GM21723 (cell line): ENCODE data around the gene PCSK1.
"Not testable (repeated sequence)": the region's sequence is repeated elsewhere in the genome, so short reads cannot be mapped to it uniquely, and the experiment has no call there.

ENCODE experiments used
- ATAC-seq: cut with Tn5 transposase; IDR thresholded peaks from one replicate; pipeline ENCODE4 v1.9.1; 2021; ENCODE audit warnings: mild to moderate bottlenecking, moderate library complexity; ENCODE audit not compliant: unreplicated experiment

Gene PCSK1

GRCh38 chr5:96427824-96428223 lies 5.2 kb downstream of the PCSK1 start:
- no peak for ATAC-seq

GRCh38 chr5:96426831-96427230 lies 6.2 kb downstream of the PCSK1 start:
- ATAC-seq = no peak

GRCh38 chr5:96425443-96425842 lies 7.6 kb downstream of the PCSK1 start:
- ATAC-seq = no peak

GRCh38 chr5:96415897-96416296 lies 17.2 kb downstream of the PCSK1 start:
- no peak for ATAC-seq

GRCh38 chr5:96412868-96413449 lies 20.1 kb downstream of the PCSK1 start:
- ATAC-seq = no peak

GRCh38 chr5:96410013-96410412 lies 23.0 kb downstream of the PCSK1 start:
- no peak for ATAC-seq

GRCh38 chr5:96408841-96409538 lies 24.1 kb downstream of the PCSK1 start:
- ATAC-seq = no peak

GRCh38 chr5:96408210-96408777 lies 24.8 kb downstream of the PCSK1 start:
- ATAC-seq = no peak

GRCh38 chr5:96407436-96407835 lies 25.6 kb downstream of the PCSK1 start:
- no peak for ATAC-seq

- ATAC-seq = no peak
Observed at GRCh38 chr5:96404191-96404867, 28.7 kb downstream of the PCSK1 start.

GRCh38 chr5:96402500-96402899 lies 30.5 kb downstream of the PCSK1 start:
- ATAC-seq = no peak

GRCh38 chr5:96396878-96397277 lies 36.2 kb downstream of the PCSK1 start:
- ATAC-seq = no peak

GRCh38 chr5:96395295-96395694 lies 37.8 kb downstream of the PCSK1 start:
- ATAC-seq = not testable (repeated sequence)

- no peak for ATAC-seq
Observed at GRCh38 chr5:96391921-96392320, 41.1 kb downstream of the PCSK1 start.

GRCh38 chr5:96388176-96388575 lies 44.9 kb downstream of the PCSK1 start:
- no peak for ATAC-seq

GRCh38 chr5:96387616-96388015 lies 45.4 kb downstream of the PCSK1 start:
- ATAC-seq = no peak

GRCh38 chr5:96385538-96385937 lies 47.5 kb downstream of the PCSK1 start:
- no peak for ATAC-seq

GRCh38 chr5:96384353-96384752 lies 48.7 kb downstream of the PCSK1 start:
- no peak for ATAC-seq

GRCh38 chr5:96381526-96381925 lies 51.5 kb downstream of the PCSK1 start:
- ATAC-seq = no peak

GRCh38 chr5:96379896-96380295 lies 53.2 kb downstream of the PCSK1 start:
- ATAC-seq = no peak

GRCh38 chr5:96377597-96377996 lies 55.5 kb downstream of the PCSK1 start:
- no peak for ATAC-seq

GRCh38 chr5:96377167-96377566 lies 55.9 kb downstream of the PCSK1 start:
- no peak for ATAC-seq
